GM12864 (cell line): ENCODE results near the gene FBXW2.

ENCODE experiments used
- DNase-seq: peaks from one replicate; pipeline ENCODE4 v3.0.0-alpha.2; 2011; ENCODE audit warnings: low read depth
- H3K4me3 ChIP-seq: 2 replicates; pipeline ENCODE4 v1.5.1; 2011; ENCODE audit warnings: mild to moderate bottlenecking, low read depth, low read length, control low read depth
- CTCF ChIP-seq: IDR thresholded peaks from 2 replicates; pipeline ENCODE4 v1.5.1; 2011; ENCODE audit warnings: low read depth, mild to moderate bottlenecking, moderate library complexity, low read length, control low read depth, inconsistent platforms; ENCODE audit errors: missing control alignments

Gene FBXW2

GRCh38 chr9:120761006-120761405 lies 32.2 kb downstream of the FBXW2 start:
- DNase-seq, result no peak
- no peak overlapping the region for H3K4me3 ChIP-seq
- TF ChIP-seq CTCF, result no peak

- DNase-seq, result no peak
- H3K4me3 ChIP-seq, result no peak overlapping the region
- no peak for TF ChIP-seq CTCF
Measured at GRCh38 chr9:120759755-120760400, 33.3 kb downstream of the FBXW2 start.

GRCh38 chr9:120758544-120758943 lies 34.7 kb downstream of the FBXW2 start:
- TF ChIP-seq CTCF, result no peak
- no peak overlapping the region for H3K4me3 ChIP-seq
- DNase-seq, result no peak

DNA sequence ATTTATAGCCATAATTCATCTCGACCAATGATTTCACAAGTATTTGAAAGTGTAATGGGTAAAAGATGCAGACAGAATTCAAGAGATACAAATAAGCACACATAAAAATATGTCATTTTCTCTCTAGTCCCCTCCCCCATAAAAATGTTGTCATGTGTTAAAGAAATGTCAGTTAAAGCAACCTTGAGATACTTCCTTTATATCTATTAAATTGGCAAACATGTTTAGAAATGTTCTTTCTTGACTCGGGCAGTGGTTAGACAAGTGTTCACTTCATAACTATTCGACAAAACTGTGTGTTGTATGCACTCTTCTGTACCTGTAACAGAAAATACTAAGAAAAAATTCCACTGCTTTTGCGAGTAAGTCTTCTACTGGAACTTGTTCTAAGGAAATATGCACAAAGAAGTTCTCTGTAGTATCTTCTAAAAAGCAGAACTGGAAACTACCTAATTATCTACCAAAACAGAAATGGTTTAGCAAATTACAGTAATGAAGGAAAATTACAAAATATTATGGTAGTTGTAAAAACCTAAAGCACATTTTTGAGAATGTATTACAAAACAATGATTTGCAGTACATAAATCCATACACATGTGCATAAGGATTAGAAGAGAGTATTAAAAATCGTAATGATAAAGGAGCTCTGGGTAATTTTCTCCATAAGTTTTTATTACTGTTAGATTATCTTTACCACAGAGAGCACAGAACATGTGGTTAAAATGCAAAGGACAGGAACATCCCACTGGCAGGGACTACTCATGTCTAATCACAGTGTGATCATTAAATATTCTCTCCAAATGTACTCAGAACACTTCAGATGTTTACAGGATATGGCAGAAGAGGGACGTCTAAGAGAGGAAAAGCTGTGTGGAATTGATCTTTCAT lies 35.9 kb downstream of the FBXW2 start:
- H3K4me3 ChIP-seq, result no peak overlapping the region
- no peak for TF ChIP-seq CTCF
- no peak for DNase-seq

- no peak for DNase-seq
- no peak overlapping the region for H3K4me3 ChIP-seq
- no peak for TF ChIP-seq CTCF
Measured at GRCh38 chr9:120756531-120756930, 36.7 kb downstream of the FBXW2 start.

GRCh38 chr9:120755810-120756434 lies 37.3 kb downstream of the FBXW2 start:
- no peak overlapping the region for H3K4me3 ChIP-seq
- DNase-seq, result peak; percentile 19
- peak; percentile 82 for TF ChIP-seq CTCF
